Prostate gland (tissue), 2 donors: ENCODE data around the gene TBC1D13. TPM values are rescaled to one million over a fixed set of nuclear protein-coding genes. Genes with fewer than 3 reads are reported as not detected.

Source experiments
- DNase-seq: peaks from one replicate; pipeline ENCODE4 v3.0.0-alpha.2; 2019; ENCODE audit warnings: low spot score
- H3K27ac ChIP-seq, 2 donors: fragments of 200-600 bp; sonication (generic); 2 replicates each; pipeline ENCODE4 v1.5.1; 2017 to 2019
- H3K27me3 ChIP-seq: fragments of 200-600 bp; sonication (generic); replicated peaks from 2 replicates; pipeline ENCODE4 v1.5.1; 2019; ENCODE audit not compliant: insufficient read depth
- H3K36me3 ChIP-seq, 2 donors: fragments of 200-600 bp; sonication (generic); 1 replicate in 1 of 2; 2 replicates in 1 of 2; pipeline versions ENCODE4 v1.5.1 to v1.8.1; 2017 to 2019
- H3K4me1 ChIP-seq: fragments of 200-600 bp; sonication (generic); replicated peaks from 2 replicates; pipeline ENCODE4 v1.5.1; 2019
- H3K4me3 ChIP-seq, 2 donors: fragments of 200-600 bp; sonication (generic); 2 replicates each; pipeline ENCODE4 v1.5.1; 2017 to 2019
- H3K9me3 ChIP-seq: fragments of 200-600 bp; sonication (generic); 2 replicates; pipeline ENCODE4 v1.5.1; 2017
- POLR2A ChIP-seq: fragments of 450-650 bp; IDR thresholded peaks from one replicate; pipeline ENCODE4 v1.6.1; 2016; ENCODE audit warnings: antibody characterized with exemption, mild to moderate bottlenecking
- POLR2AphosphoS5 ChIP-seq: sonication (generic); formaldehyde crosslinking; IDR thresholded peaks from one replicate; pipeline ENCODE4 v1.6.1; 2017; ENCODE audit warnings: antibody characterized with exemption
- WGBS: methylation state at CpG from one replicate; pipeline ENCODE4 v1.1.5; 2018; 5-methylcytosine and 5-hydroxymethylcytosine counted together
- intact Hi-C: fragments of 100-400 bp; cut with DNase I; formaldehyde crosslinking; loops from one replicate; pipeline ENCODE4 v1.14.2; 2022
- total RNA-seq, 2 donors: library from RNA; depleted of rRNA; stranded (reverse); fragments of >200 nt; gene quantifications; one replicate each; pipeline ENCODE4 v1.1.0, GENCODE V29; 2016
- TF ChIP-seq, protein P1 (sequence below), 4 experiments: fragments of 200-600 bp in 2 of 4; fragments of 450-650 bp in 2 of 4; sonication (generic) in 2 of 4; IDR thresholded peaks; 1 replicate in 3 of 4; 2 replicates in 1 of 4; pipeline ENCODE4 v1.5.1; 2016 to 2019; ENCODE audit warnings: antibody characterized with exemption in 4 of 4, mild to moderate bottlenecking in 2 of 4, moderate library complexity in 2 of 4

The TBC1D13 gene
- total RNA-seq, 2 donors from 2014 or later: 23.5 to 29.4 TPM

DNA sequence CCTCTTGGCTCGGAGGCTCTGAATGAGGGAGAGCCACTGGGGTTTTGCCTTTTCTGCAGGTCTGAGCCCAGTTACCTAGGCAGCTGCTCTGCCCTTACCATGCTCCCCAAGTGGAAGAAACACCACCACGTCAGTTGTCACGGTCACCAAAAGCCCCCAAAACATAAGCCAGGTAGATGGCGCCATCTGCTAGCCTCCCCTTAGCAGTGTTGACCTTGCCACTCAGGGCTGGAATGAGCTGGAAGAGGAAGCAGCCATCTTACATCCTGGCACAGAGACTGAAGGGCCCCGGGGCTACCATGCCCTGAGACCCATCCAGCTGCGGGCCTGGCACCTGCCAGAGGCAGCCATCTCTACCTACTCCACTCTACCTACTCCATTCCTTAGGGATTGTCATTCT lies 22.7 kb upstream of the TBC1D13 start:
- Histone ChIP-seq H3K9me3 (no peaks in the 10 kb centered on the region), H3K27me3 (no peaks in the 10 kb centered on the region), H3K4me1 (peaks cover 5% of the 10 kb centered on the region), H3K27ac (no peak overlapping the region), H3K4me3 (no peak overlapping the region), H3K36me3 (no peaks in the 10 kb centered on the region)
- intact Hi-C loops: no loop called here
- WGBS: 89% methylated on average over 6 of the region's 6 CpGs
- TF ChIP-seq POLR2A (no peak), POLR2AphosphoS5 (no peak)
- TF ChIP-seq, protein P1, sequence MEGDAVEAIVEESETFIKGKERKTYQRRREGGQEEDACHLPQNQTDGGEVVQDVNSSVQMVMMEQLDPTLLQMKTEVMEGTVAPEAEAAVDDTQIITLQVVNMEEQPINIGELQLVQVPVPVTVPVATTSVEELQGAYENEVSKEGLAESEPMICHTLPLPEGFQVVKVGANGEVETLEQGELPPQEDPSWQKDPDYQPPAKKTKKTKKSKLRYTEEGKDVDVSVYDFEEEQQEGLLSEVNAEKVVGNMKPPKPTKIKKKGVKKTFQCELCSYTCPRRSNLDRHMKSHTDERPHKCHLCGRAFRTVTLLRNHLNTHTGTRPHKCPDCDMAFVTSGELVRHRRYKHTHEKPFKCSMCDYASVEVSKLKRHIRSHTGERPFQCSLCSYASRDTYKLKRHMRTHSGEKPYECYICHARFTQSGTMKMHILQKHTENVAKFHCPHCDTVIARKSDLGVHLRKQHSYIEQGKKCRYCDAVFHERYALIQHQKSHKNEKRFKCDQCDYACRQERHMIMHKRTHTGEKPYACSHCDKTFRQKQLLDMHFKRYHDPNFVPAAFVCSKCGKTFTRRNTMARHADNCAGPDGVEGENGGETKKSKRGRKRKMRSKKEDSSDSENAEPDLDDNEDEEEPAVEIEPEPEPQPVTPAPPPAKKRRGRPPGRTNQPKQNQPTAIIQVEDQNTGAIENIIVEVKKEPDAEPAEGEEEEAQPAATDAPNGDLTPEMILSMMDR (IDR thresholded peaks at IDR 0.05): no peak
- no peak for DNase-seq

DNA sequence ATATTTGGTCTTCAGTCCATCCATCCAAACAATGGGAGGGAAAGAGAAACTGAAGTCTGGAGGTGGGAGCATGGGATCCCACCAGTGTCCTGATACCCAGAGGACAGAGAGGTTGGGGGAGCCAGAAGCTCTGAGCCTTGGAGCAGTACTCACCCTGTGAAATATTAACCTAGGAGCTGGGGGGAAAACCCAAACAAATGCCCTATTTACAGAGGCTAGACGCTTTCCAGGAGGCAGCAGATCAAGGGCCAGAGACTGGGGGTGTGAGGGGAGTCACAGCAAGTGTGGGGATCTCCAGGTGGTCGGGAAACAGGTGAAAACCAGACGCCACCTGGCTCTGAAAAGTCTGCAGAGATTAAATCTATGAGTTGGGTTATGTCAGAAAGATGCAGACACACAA lies 21.6 kb upstream of the TBC1D13 start:
- no peak for DNase-seq
- no peaks in the 10 kb centered on the region for H3K27me3 ChIP-seq
- H3K36me3 ChIP-seq: no peaks in the 10 kb centered on the region
- TF ChIP-seq, protein P1 (IDR thresholded peaks at IDR 0.05): no peak
- TF ChIP-seq POLR2AphosphoS5: no peak
- no peak for TF ChIP-seq POLR2A
- peaks cover 5% of the 10 kb centered on the region for H3K4me1 ChIP-seq
- H3K4me3 ChIP-seq: no peak overlapping the region
- H3K9me3 ChIP-seq: no peaks in the 10 kb centered on the region
- 68% methylated on average over 3 of the region's 3 CpGs for WGBS
- no peak overlapping the region for H3K27ac ChIP-seq
- intact Hi-C loops: no loop called here

DNA sequence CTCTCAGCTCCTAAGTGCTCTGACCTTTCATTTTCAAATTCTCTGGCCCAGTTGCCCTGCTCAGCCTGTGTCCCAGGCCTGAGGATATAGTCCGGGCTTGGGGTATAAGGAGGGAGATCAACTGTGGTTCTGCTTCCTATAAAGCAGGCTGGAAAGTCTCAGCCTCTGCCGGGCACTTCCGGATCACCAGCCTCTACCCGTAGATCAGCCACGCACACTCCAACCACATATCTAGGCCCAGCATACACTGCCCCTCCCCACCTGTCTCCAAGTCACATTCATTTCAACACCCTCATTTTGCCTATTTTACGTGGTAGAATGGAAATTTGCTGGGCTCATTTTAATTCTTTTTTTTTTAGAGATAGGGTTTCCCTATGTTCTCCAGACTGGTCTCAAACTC lies 18.4 kb upstream of the TBC1D13 start:
- DNase-seq: no peak
- Histone ChIP-seq H3K9me3 (no peaks in the 10 kb centered on the region), H3K27ac (no peak overlapping the region), H3K36me3 (no peaks in the 10 kb centered on the region), H3K27me3 (no peaks in the 10 kb centered on the region), H3K4me1 (peaks cover 5% of the 10 kb centered on the region), H3K4me3 (no peak overlapping the region)
- intact Hi-C loops: no loop called here
- WGBS: 84% methylated on average over 6 of the region's 6 CpGs
- no peak for TF ChIP-seq POLR2A
- no peak for TF ChIP-seq POLR2AphosphoS5

DNA sequence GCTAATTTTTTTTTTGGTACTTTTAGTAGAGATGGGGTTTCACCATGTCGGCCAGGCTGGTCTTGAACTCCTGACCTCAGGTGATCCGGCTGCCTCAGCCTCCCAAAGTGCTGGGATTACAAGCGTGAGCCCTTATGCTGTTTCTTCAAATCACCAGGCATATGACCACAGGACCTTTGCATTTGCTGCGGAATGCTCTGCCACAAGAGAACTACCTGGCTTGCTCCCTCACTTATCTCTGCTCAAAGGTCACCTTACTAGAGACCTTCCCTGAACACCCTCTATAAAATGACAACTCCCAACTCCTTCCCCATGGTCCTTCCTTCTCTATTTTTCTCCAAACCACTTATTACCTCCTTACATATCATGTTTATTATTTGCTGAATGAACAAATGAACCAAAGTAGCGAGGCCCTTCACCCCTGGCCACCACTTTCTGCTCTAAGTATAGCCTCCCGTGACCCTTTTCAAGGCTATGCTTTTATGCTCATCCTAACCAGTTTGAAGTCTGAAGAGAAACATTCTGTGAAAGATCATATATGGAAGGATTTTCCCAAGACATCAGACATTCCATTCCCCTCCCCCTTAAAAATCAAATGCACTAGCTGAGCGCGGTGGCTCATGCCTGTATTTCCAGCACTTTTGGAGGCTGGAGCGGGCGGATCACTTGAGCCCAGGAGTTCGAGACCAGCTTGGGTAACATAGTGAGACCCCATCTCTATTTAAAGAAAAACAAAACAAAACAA lies 16.6 kb upstream of the TBC1D13 start:
- H3K27me3 ChIP-seq: no peaks in the 10 kb centered on the region
- H3K4me1 ChIP-seq: peaks cover 5% of the 10 kb centered on the region
- WGBS: 69% methylated on average over 11 of the region's 11 CpGs
- no peak for TF ChIP-seq POLR2A
- no peak for TF ChIP-seq POLR2AphosphoS5
- TF ChIP-seq, protein P1 (IDR thresholded peaks at IDR 0.05): no peak
- no peak for DNase-seq
- intact Hi-C loops: loop anchor here (2.0 kb wide), 1 partner anchor 16 kb away; the partner anchor contains the start of gene TBC1D13
- peak overlapping the region; percentile 94 to 97 for H3K27ac ChIP-seq
- H3K9me3 ChIP-seq: no peaks in the 10 kb centered on the region
- no peaks in the 10 kb centered on the region for H3K36me3 ChIP-seq
- peak overlapping the region; percentile 93 to 100 for H3K4me3 ChIP-seq

DNA sequence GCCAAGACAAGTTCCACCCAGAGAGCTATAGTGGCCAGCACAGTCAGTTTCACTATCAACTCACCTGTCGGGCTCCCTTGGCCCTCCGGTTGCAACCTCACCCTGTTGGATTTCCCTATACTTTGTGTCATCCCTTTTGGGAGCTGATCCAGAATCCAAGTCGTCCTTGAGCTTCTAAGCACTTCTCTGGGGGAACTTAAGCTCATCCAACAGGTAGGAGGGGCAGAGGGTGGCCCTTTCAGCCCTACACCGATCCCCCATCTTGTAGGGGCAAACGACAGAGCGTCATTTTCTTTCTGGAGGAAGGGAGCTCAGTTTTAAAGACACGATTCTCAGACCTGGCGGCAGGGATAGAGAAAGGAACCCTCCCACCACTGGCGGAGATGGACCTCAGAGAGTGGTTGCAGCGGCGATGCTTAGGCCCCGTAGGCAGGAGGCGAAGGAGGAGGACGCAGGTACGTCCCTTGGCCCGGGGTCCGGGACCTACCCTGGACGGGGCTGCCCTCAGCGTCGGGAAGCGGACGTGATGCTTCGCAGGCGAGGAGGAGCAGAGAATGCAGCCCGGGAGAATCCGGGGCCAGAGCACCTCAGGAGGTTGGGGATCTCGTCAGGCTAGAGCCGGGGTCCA lies 15.8 kb upstream of the TBC1D13 start:
- peak; percentile 18 for DNase-seq
- WGBS: 2% methylated on average over 28 of the region's 28 CpGs
- H3K4me3 ChIP-seq: peak overlapping the region; percentile 93 to 100
- TF ChIP-seq POLR2A (no peak), POLR2AphosphoS5 (no peak)
- TF ChIP-seq, protein P1 (IDR thresholded peaks at IDR 0.05): no peak
- no peaks in the 10 kb centered on the region for H3K36me3 ChIP-seq
- intact Hi-C loops: loop anchor here (2.0 kb wide), 1 partner anchor 16 kb away; the partner anchor contains the start of gene TBC1D13
- no peaks in the 10 kb centered on the region for H3K9me3 ChIP-seq
- peak overlapping the region; percentile 94 to 97 for H3K27ac ChIP-seq
- H3K27me3 ChIP-seq: no peaks in the 10 kb centered on the region
- H3K4me1 ChIP-seq: peaks cover 5% of the 10 kb centered on the region
